AG10803 (cell line): Measurements from ENCODE around the gene ATP8B3.
A peak's percentile ranks its signal among the peaks of the same experiment; 100 is the strongest.

ENCODE experiments used
- DNase-seq: peaks from one replicate; pipeline ENCODE4 v3.0.0; 2010; ENCODE audit warnings: low read depth
- H3K4me3 ChIP-seq: 2 replicates; pipeline ENCODE4 v1.5.1; 2011; ENCODE audit warnings: mild to moderate bottlenecking, low read length, control low read depth
- CTCF ChIP-seq: conservative IDR thresholded peaks from 2 replicates; pipeline ENCODE4 v1.5.1; 2011; ENCODE audit warnings: mild to moderate bottlenecking, low read length, control low read depth, inconsistent platforms

The ATP8B3 gene

GRCh38 chr19:1813192-1814182 lies 1.4 kb upstream of the ATP8B3 start:
- H3K4me3 ChIP-seq, result peak overlapping the region; percentile 72
- no peak for TF ChIP-seq CTCF
- no peak for DNase-seq

GRCh38 chr19:1812426-1813191 lies 533 bp upstream of the ATP8B3 start:
- TF ChIP-seq CTCF, result peak; percentile 58
- peak overlapping the region; percentile 72 for H3K4me3 ChIP-seq
- DNase-seq, result peak; percentile 89

- peak overlapping the region; percentile 58 for H3K4me3 ChIP-seq
- DNase-seq, result peak; percentile 41
- TF ChIP-seq CTCF, result no peak
Measured at GRCh38 chr19:1811472-1811894, 593 bp downstream of the ATP8B3 start.

GRCh38 chr19:1810439-1811160 lies 1.5 kb downstream of the ATP8B3 start:
- no peak overlapping the region for H3K4me3 ChIP-seq
- TF ChIP-seq CTCF, result no peak
- no peak for DNase-seq

GRCh38 chr19:1809678-1810077 lies 2.4 kb downstream of the ATP8B3 start:
- TF ChIP-seq CTCF, result no peak
- DNase-seq, result no peak
- no peak overlapping the region for H3K4me3 ChIP-seq

- H3K4me3 ChIP-seq, result no peak overlapping the region
- no peak for TF ChIP-seq CTCF
- DNase-seq, result no peak
Measured at GRCh38 chr19:1808395-1808731, 3.7 kb downstream of the ATP8B3 start.
